Measurements from ENCODE around the gene USF1. TPM values are rescaled to one million over a fixed set of nuclear protein-coding genes. Genes with fewer than 3 reads are reported as not detected.

USF1 gene
- total and polyA plus RNA-seq, 10 donors: 113 to 339 (median 127) TPM

- Histone ChIP-seq H3K4me3 (peak overlapping the region in 7 of 8 donors; percentile 6 to 67 (median 27)), H3K9me3 (no peaks in the 10 kb centered on the region), H3K4me1 (peaks cover 17 to 84% (median 58%) of the 10 kb centered on the region in 6 donors), H3K27me3 (replicated peaks in 1 of 7) (no peaks in the 10 kb centered on the region), H3K36me3 (no peaks in the 10 kb centered on the region), H3K27ac (peak overlapping the region; percentile 85 to 98 (median 92))
- WGBS, 5 donors: 1 to 3% (median 2%) methylated on average over 15 of the region's 15 CpGs
- peak; percentile 95 for DNase-seq
- intact Hi-C loops (cut with DNase I; ENCODE audit: low total_unique reads): no loop called here
- peak in 1 of 3 donors; percentile 5 for TF ChIP-seq POLR2A (IDR thresholded peaks at IDR 0.05)
- TF ChIP-seq CTCF (IDR thresholded peaks at IDR 0.05 in 8 of 11, conservative IDR thresholded peaks at IDR 0.05 in 3 of 11): no peak
- peak; percentile 84 to 96 (median 94) for TF ChIP-seq POLR2AphosphoS5 (IDR thresholded peaks at IDR 0.05)
These were observed 32.1 kb downstream of the USF1 start for GRCh38 chr1:161013488-161014230.

GRCh38 chr1:161013131-161013487 is 32.7 kb downstream of the USF1 start:
- H3K4me3 ChIP-seq: peak overlapping the region in 6 of 8 donors; percentile 6 to 67 (median 27)
- peak overlapping the region; percentile 85 to 98 (median 92) for H3K27ac ChIP-seq
- intact Hi-C loops (cut with DNase I; ENCODE audit: low total_unique reads): no loop called here
- peaks cover 16 to 84% (median 55%) of the 10 kb centered on the region in 6 donors for H3K4me1 ChIP-seq
- H3K9me3 ChIP-seq: no peaks in the 10 kb centered on the region
- H3K27me3 ChIP-seq (replicated peaks in 1 of 7): no peaks in the 10 kb centered on the region
- DNase-seq: no peak
- no peaks in the 10 kb centered on the region for H3K36me3 ChIP-seq
- TF ChIP-seq POLR2A (IDR thresholded peaks at IDR 0.05) (no peak), POLR2AphosphoS5 (IDR thresholded peaks at IDR 0.05) (no peak), CTCF (IDR thresholded peaks at IDR 0.05 in 8 of 11, conservative IDR thresholded peaks at IDR 0.05 in 3 of 11) (no peak)

GRCh38 chr1:161012420-161012819 is 33.4 kb downstream of the USF1 start:
- Histone ChIP-seq H3K27ac (peak overlapping the region; percentile 85 to 98 (median 92)), H3K9me3 (no peaks in the 10 kb centered on the region), H3K4me1 (peaks cover 11 to 78% (median 50%) of the 10 kb centered on the region in 6 donors), H3K27me3 (replicated peaks in 1 of 7) (no peaks in the 10 kb centered on the region), H3K4me3 (peak overlapping the region in 1 of 8 donors; percentile 67), H3K36me3 (no peaks in the 10 kb centered on the region)
- TF ChIP-seq POLR2A (IDR thresholded peaks at IDR 0.05) (no peak), POLR2AphosphoS5 (IDR thresholded peaks at IDR 0.05) (no peak), CTCF (IDR thresholded peaks at IDR 0.05 in 8 of 11, conservative IDR thresholded peaks at IDR 0.05 in 3 of 11) (no peak)
- intact Hi-C loops (cut with DNase I; ENCODE audit: low total_unique reads): no loop called here
- 91 to 96% (median 92%) methylated on average over 3 of the region's 3 CpGs for WGBS, 5 donors
- DNase-seq: no peak

GRCh38 chr1:161009602-161010211 is 36.1 kb downstream of the USF1 start:
- H3K4me3 ChIP-seq: no peak overlapping the region
- WGBS, 5 donors: 81 to 97% (median 93%) methylated on average over 7 of the region's 7 CpGs
- no peak for DNase-seq
- peaks cover 11 to 58% (median 42%) of the 10 kb centered on the region in 6 donors for H3K4me1 ChIP-seq
- no peaks in the 10 kb centered on the region for H3K9me3 ChIP-seq
- intact Hi-C loops (cut with DNase I; ENCODE audit: low total_unique reads): no loop called here
- H3K27ac ChIP-seq: peak overlapping the region in 1 of 8 donors; percentile 10
- no peaks in the 10 kb centered on the region for H3K27me3 ChIP-seq (replicated peaks in 1 of 7)
- TF ChIP-seq POLR2A (IDR thresholded peaks at IDR 0.05): no peak
- no peak for TF ChIP-seq CTCF (IDR thresholded peaks at IDR 0.05 in 8 of 11, conservative IDR thresholded peaks at IDR 0.05 in 3 of 11)
- no peak for TF ChIP-seq POLR2AphosphoS5 (IDR thresholded peaks at IDR 0.05)
- H3K36me3 ChIP-seq: no peaks in the 10 kb centered on the region

Measured in spleen (tissue), 11 donors.